ENCODE data around the gene CMSS1.
"Not testable (repeated sequence)": the region's sequence is repeated elsewhere in the genome, so short reads cannot be mapped to it uniquely, and the experiment has no call there.

The CMSS1 gene

GRCh38 chr3:99838755-99839154 lies 21.1 kb downstream of the CMSS1 start:
- TF ChIP-seq CTCF (IDR thresholded peaks at IDR 0.05; ENCODE audit: low read depth, low read length) = no peak
- no peak overlapping the region for H3K4me3 ChIP-seq (replicated peaks in 1 of 2; ENCODE audit: low read depth in 2 of 2, low read length in 2 of 2)
- DNase-seq (ENCODE audit: low read depth in 2 of 2) = no peak

GRCh38 chr3:99839613-99840012 lies 22.0 kb downstream of the CMSS1 start:
- no peak for DNase-seq (ENCODE audit: low read depth in 2 of 2)
- no peak for TF ChIP-seq CTCF (IDR thresholded peaks at IDR 0.05; ENCODE audit: low read depth, low read length)
- H3K4me3 ChIP-seq (replicated peaks in 1 of 2; ENCODE audit: low read depth in 2 of 2, low read length in 2 of 2) = no peak overlapping the region

- not testable (repeated sequence) for H3K4me3 ChIP-seq (replicated peaks in 1 of 2; ENCODE audit: low read depth in 2 of 2, low read length in 2 of 2); DNase-seq (ENCODE audit: low read depth in 2 of 2)
Observed at GRCh38 chr3:99841949-99842348, 24.3 kb downstream of the CMSS1 start.

- DNase-seq (ENCODE audit: low read depth in 2 of 2) = peak; percentile 77 to 80
Observed at GRCh38 chr3:99842826-99843589, 25.3 kb downstream of the CMSS1 start.

GRCh38 chr3:99843590-99844258 lies 26.1 kb downstream of the CMSS1 start:
- H3K4me3 ChIP-seq (replicated peaks in 1 of 2; ENCODE audit: low read depth in 2 of 2, low read length in 2 of 2) = no peak overlapping the region
- no peak for TF ChIP-seq CTCF (IDR thresholded peaks at IDR 0.05; ENCODE audit: low read depth, low read length)
- DNase-seq (ENCODE audit: low read depth in 2 of 2) = peak in 1 of 2 donors; percentile 44

More at GRCh38 chr3:99842826-99843589, 25.3 kb downstream of the CMSS1 start:
- no peak overlapping the region for H3K4me3 ChIP-seq (replicated peaks in 1 of 2; ENCODE audit: low read depth in 2 of 2, low read length in 2 of 2)
- TF ChIP-seq CTCF (IDR thresholded peaks at IDR 0.05; ENCODE audit: low read depth, low read length) = peak; percentile 65

- no peak for DNase-seq (ENCODE audit: low read depth in 2 of 2)
- TF ChIP-seq CTCF (IDR thresholded peaks at IDR 0.05; ENCODE audit: low read depth, low read length) = no peak
- no peak overlapping the region for H3K4me3 ChIP-seq (replicated peaks in 1 of 2; ENCODE audit: low read depth in 2 of 2, low read length in 2 of 2)
Observed at GRCh38 chr3:99845331-99845730, 27.7 kb downstream of the CMSS1 start.

- DNase-seq (ENCODE audit: low read depth in 2 of 2) = no peak
- H3K4me3 ChIP-seq (replicated peaks in 1 of 2; ENCODE audit: low read depth in 2 of 2, low read length in 2 of 2) = no peak overlapping the region
- no peak for TF ChIP-seq CTCF (IDR thresholded peaks at IDR 0.05; ENCODE audit: low read depth, low read length)
Observed at GRCh38 chr3:99845999-99846398, 28.3 kb downstream of the CMSS1 start.
